Muscle of leg (tissue), 11 donors: ENCODE measurements around the gene ABCA1. TPM values are rescaled to one million over a fixed set of nuclear protein-coding genes. Genes with fewer than 3 reads are reported as not detected.
"Not testable (repeated sequence)": the region's sequence is repeated elsewhere in the genome, so short reads cannot be mapped to it uniquely, and the experiment has no call there.

Source experiments
- DNase-seq: peaks from one replicate; pipeline ENCODE4 v3.0.0; 2013
- H3K27ac ChIP-seq: one replicate; pipeline ENCODE4 v1.5.1; 2013; ENCODE audit warnings: mild to moderate bottlenecking, low read length, control low read depth
- H3K27me3 ChIP-seq: one replicate; pipeline ENCODE4 v1.6.1; 2013; ENCODE audit warnings: low read length; ENCODE audit not compliant: control insufficient read depth, insufficient read depth
- H3K36me3 ChIP-seq: one replicate; pipeline ENCODE4 v1.6.1; 2013; ENCODE audit warnings: low read length; ENCODE audit not compliant: control insufficient read depth, insufficient read depth
- H3K4me1 ChIP-seq: one replicate; pipeline ENCODE4 v1.6.1; 2013; ENCODE audit warnings: low read length; ENCODE audit not compliant: control insufficient read depth, insufficient read depth
- H3K4me3 ChIP-seq: one replicate; pipeline ENCODE4 v1.5.1; 2013; ENCODE audit warnings: low read length, control low read depth
- H3K9me3 ChIP-seq: replicated peaks from 2 replicates; pipeline ENCODE4 v1.6.1; 2013; ENCODE audit warnings: low read depth, low read length; ENCODE audit not compliant: control insufficient read depth
- WGBS: methylation state at CpG from one replicate; pipeline ENCODE4 v1.1.5; 2013; ENCODE audit warnings: missing lambda C conversion rate; ENCODE audit not compliant: insufficient coverage; 5-methylcytosine and 5-hydroxymethylcytosine counted together
- polyA plus RNA-seq, 8 donors: library from polyadenylated mRNA; unstranded; fragments of 120-200 nt; gene quantifications; one replicate each; pipeline versions ENCODE4 v1.2.1 to v1.2.3, GENCODE V29; 2013; ENCODE audit warnings: inconsistent platforms in 1 of 8, low replicate concordance in 1 of 8; ENCODE audit not compliant: insufficient read length in 8 of 8, insufficient read depth in 1 of 8
- total RNA-seq: library from RNA; stranded (reverse); fragments of 120-200 nt; gene quantifications from one replicate; pipeline ENCODE4 v1.2.4, GENCODE V29; 2013

ABCA1 gene
- total and polyA plus RNA-seq, 9 donors, result 3.4 to 12.1 (median 5.2) TPM

- Histone ChIP-seq H3K4me3 (no peak overlapping the region), H3K27ac (no peak overlapping the region), H3K27me3 (no peaks in the 10 kb centered on the region), H3K4me1 (no peaks in the 10 kb centered on the region), H3K9me3 (no peaks in the 10 kb centered on the region), H3K36me3 (no peaks in the 10 kb centered on the region)
- 90% methylated on average over 11 of the region's 11 CpGs for WGBS
- peak; percentile 62 for DNase-seq
These were observed 153.0 kb downstream of the ABCA1 start for GRCh38 chr9:104774831-104775573.

DNA sequence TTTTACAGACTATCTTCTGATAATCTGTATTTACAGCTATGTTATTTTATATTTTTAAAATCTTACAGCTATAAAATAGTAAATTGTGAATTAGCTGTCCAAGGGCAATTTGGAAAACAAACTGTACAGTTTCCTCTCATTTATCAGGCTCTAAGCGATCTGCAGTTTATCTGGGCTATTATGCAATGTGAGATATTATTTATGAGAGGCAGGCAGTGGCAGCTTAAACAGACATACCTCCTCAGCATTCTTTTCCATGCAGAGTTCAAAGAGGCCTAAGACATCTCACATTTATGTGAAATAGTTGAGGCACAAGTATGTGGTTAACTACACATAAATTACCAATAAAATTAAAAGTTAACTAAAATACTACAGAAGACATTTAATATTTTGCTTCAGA is 153.8 kb downstream of the ABCA1 start:
- no peaks in the 10 kb centered on the region for H3K36me3 ChIP-seq
- no CpG with 5 or more reads among the region's 1 CpG for WGBS
- H3K27ac ChIP-seq, result no peak overlapping the region
- H3K27me3 ChIP-seq, result no peaks in the 10 kb centered on the region
- H3K4me3 ChIP-seq, result no peak overlapping the region
- no peaks in the 10 kb centered on the region for H3K4me1 ChIP-seq
- no peaks in the 10 kb centered on the region for H3K9me3 ChIP-seq
- no peak for DNase-seq

GRCh38 chr9:104772714-104773510 is 155.0 kb downstream of the ABCA1 start:
- no peak overlapping the region for H3K4me3 ChIP-seq
- no peak overlapping the region for H3K27ac ChIP-seq
- peak; percentile 61 for DNase-seq
- H3K36me3 ChIP-seq, result no peaks in the 10 kb centered on the region
- H3K9me3 ChIP-seq, result no peaks in the 10 kb centered on the region
- no CpG with 5 or more reads among the region's 5 CpGs for WGBS
- H3K4me1 ChIP-seq, result no peaks in the 10 kb centered on the region
- no peaks in the 10 kb centered on the region for H3K27me3 ChIP-seq

DNA sequence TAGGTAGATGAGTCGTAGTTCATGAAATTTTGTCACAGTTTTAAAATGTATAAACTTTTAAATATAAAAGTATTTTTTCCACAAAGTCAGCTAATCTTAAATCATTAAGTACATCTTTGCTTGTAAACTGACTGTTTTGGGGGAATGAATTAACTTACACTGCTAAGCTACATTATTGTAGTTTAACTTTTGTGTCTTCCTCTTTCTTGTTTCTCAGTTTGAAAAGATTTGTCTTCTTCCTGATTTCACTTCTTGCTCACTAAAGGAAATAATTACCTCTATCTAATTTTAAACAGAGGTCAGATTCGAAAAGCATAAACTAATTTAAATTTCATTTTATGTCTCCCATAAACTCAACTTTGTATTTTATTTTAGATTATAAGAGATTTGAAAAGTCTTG is 158.3 kb downstream of the ABCA1 start:
- DNase-seq, result no peak
- Histone ChIP-seq H3K9me3 (no peaks in the 10 kb centered on the region), H3K27ac (no peak overlapping the region), H3K36me3 (no peaks in the 10 kb centered on the region), H3K4me1 (peaks cover 2% of the 10 kb centered on the region), H3K4me3 (no peak overlapping the region), H3K27me3 (no peaks in the 10 kb centered on the region)
- WGBS, result no CpG with 5 or more reads among the region's 2 CpGs

- not testable (repeated sequence) for H3K4me3 ChIP-seq, H3K27me3 ChIP-seq, DNase-seq, H3K36me3 ChIP-seq, H3K4me1 ChIP-seq, H3K9me3 ChIP-seq, H3K27ac ChIP-seq
- no CpG with 5 or more reads among the region's 12 CpGs for WGBS
These were observed 158.9 kb downstream of the ABCA1 start for GRCh38 chr9:104769029-104769428.

DNA sequence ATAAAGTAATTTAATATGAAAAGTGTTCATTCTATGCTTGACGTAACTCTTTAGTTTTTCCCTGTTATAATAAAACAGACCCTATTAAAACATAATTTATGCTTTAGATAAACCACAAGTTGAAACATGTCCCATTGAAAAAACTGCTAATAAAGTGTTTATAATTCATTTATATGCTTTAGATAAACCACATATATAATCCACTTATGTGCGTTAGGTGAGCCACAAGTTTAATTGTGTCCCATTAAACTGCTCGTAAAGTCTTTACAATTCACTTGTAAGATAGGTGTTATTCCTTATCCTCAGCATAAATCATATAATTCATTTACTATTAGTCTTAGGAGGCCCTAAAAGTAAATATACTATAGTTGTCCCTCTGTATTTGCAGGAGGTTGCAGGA is 160.4 kb downstream of the ABCA1 start:
- no peak overlapping the region for H3K4me3 ChIP-seq
- H3K4me1 ChIP-seq, result peaks cover 5% of the 10 kb centered on the region
- DNase-seq, result no peak
- no peaks in the 10 kb centered on the region for H3K9me3 ChIP-seq
- no peaks in the 10 kb centered on the region for H3K36me3 ChIP-seq
- no peaks in the 10 kb centered on the region for H3K27me3 ChIP-seq
- no peak overlapping the region for H3K27ac ChIP-seq
- no CpG with 5 or more reads among the region's 3 CpGs for WGBS

DNA sequence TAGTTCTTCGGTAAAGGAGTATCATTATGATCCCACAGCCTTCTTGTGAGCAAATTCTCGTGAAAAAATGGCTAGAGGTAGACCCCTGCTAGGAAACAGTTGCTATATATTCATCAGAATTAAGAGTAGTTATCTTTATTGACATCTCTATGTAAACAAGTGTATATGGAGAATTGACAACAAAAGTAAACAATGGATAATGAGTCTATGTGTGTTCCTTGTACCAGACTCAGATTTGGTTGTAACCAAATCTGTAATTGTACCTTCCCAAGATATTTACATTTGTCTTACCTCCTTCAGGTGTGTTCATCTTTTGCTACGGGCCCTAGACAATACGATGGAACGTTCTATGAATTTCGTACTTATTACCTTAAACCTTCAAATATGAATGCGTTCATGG is 161.9 kb downstream of the ABCA1 start:
- peaks cover 5% of the 10 kb centered on the region for H3K4me1 ChIP-seq
- no peaks in the 10 kb centered on the region for H3K9me3 ChIP-seq
- H3K4me3 ChIP-seq, result no peak overlapping the region
- no peaks in the 10 kb centered on the region for H3K27me3 ChIP-seq
- H3K27ac ChIP-seq, result no peak overlapping the region
- no peak for DNase-seq
- WGBS, result no CpG with 5 or more reads among the region's 7 CpGs
- H3K36me3 ChIP-seq, result no peaks in the 10 kb centered on the region

DNA sequence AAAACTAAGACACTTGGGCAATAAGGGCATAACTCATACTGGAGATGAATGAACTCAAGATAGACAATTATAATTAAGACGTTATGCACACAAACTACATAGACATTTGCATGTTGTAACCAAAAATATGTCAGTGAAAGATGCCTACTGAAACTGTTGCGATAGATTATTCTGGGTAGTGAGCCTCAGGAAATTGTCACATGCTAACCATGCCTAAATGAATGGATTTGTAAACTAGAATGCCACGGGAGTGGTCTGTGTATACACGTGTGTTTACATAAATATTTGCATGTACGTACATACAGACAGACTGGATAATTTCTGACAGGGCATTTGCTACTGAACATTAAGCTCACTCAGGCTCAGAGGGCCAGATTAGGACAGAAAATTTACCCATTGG is 162.8 kb downstream of the ABCA1 start:
- Histone ChIP-seq H3K36me3 (peaks cover 3% of the 10 kb centered on the region), H3K4me3 (no peak overlapping the region), H3K27me3 (no peaks in the 10 kb centered on the region), H3K4me1 (peaks cover 5% of the 10 kb centered on the region), H3K9me3 (no peaks in the 10 kb centered on the region), H3K27ac (no peak overlapping the region)
- DNase-seq, result no peak
- 100% methylated on average over 1 of the region's 5 CpGs for WGBS

DNA sequence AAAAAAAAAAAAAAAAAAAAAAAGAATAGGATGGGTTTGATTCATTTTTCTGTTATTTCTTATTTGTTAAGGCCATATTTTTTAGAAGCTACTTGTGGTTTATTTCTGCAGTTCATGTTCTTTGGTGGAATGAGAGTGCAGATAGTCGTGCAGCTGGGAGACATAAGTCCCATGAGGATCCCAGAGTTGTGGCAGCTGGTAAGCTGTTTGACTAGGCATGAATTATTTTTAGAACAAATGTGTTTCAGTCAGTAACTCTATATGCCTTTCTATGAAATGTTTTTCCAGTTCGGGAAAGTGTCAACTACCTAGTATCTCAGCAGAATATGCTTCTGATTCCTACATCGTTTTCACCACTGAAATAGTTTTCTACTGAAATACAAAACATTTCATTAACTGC is 169.0 kb downstream of the ABCA1 start:
- peaks cover 2% of the 10 kb centered on the region for H3K4me1 ChIP-seq
- peak overlapping the region; percentile 15 for H3K4me3 ChIP-seq
- no CpG with 5 or more reads among the region's 3 CpGs for WGBS
- peak overlapping the region; percentile 77 for H3K27ac ChIP-seq
- peak; percentile 66 for DNase-seq
- H3K9me3 ChIP-seq, result no peaks in the 10 kb centered on the region
- peaks cover 13% of the 10 kb centered on the region for H3K36me3 ChIP-seq
- H3K27me3 ChIP-seq, result no peaks in the 10 kb centered on the region

GRCh38 chr9:104750185-104750767 is 177.7 kb downstream of the ABCA1 start:
- Histone ChIP-seq H3K36me3 (peaks cover 10% of the 10 kb centered on the region), H3K27ac (no peak overlapping the region), H3K4me1 (peaks cover 6% of the 10 kb centered on the region), H3K4me3 (no peak overlapping the region), H3K27me3 (no peaks in the 10 kb centered on the region), H3K9me3 (no peaks in the 10 kb centered on the region)
- 93% methylated on average over 2 of the region's 3 CpGs for WGBS
- DNase-seq, result no peak
